Coronary artery (tissue), 2 donors: Measurements from ENCODE around the gene MON2.

Source experiments
- DNase-seq: peaks from one replicate; pipeline ENCODE4 v3.0.0-alpha.2; 2017; ENCODE audit warnings: low spot score
- H3K27ac ChIP-seq, 2 donors: fragments of 200-600 bp; sonication (generic); one replicate each; pipeline ENCODE4 v1.5.1; 2016 to 2019
- H3K4me3 ChIP-seq: fragments of 200-600 bp; sonication (generic); 2 replicates; pipeline ENCODE4 v1.5.1; 2016; ENCODE audit warnings: mild to moderate bottlenecking, moderate library complexity
- CTCF ChIP-seq: fragments of 200-600 bp; sonication (generic); IDR thresholded peaks from one replicate; pipeline ENCODE4 v1.5.1; 2019; ENCODE audit warnings: antibody characterized with exemption

Gene MON2

DNA sequence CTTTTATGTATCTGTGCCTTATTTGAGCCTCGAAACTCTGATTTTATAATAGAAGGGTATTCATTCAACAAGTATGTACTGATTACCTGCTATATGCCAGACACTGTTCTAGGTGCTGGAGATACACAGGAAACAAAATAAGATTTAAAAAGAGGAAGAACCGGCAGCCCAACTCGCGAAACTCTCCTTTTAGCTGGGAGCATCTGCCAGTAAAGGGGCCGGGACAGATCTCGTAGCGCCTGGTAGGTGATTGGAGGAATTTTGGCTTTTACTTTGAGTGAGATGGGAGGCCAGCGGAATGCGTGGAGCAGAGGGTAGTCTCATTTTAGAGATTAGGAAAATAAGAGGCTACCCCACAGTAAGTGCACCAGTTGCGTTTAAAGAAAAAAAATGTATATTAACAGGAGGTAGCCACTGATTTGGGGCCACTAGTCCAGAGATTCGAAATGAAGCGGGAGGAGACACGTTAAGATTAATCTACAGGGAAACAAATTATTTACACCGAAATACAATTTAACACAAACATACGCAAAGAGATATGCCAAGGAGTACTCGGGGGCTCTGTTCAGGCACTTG is 520 bp upstream of the MON2 start:
- peak overlapping the region; percentile 87 for H3K4me3 ChIP-seq
- TF ChIP-seq CTCF, result no peak
- DNase-seq, result no peak
- H3K27ac ChIP-seq, result peak overlapping the region; percentile 82 to 86

DNA sequence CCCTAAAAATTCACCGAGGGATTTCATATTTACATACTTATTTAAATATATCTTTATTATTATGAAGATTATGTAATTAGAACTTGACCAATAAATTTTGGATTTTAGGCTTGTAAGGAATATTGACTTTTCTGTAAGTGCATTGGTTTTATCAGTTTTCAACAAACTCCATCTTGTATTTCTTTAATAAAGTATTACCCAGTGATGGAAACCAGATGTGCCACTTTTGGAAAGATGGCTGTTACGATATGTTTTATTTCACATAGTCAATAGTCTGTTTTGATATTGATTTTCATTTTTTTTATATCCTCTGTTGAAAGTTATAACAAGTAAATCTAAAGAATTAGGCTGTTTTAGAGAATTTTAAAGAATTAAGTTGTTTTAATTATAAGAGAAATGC is 1.8 kb downstream of the MON2 start:
- peak overlapping the region; percentile 87 for H3K4me3 ChIP-seq
- no peak for DNase-seq
- H3K27ac ChIP-seq, result no peak overlapping the region
- TF ChIP-seq CTCF, result no peak

GRCh38 chr12:62468935-62469334 is 2.3 kb downstream of the MON2 start:
- no peak for DNase-seq
- Histone ChIP-seq H3K4me3 (peak overlapping the region; percentile 87), H3K27ac (no peak overlapping the region)
- TF ChIP-seq CTCF, result no peak

DNA sequence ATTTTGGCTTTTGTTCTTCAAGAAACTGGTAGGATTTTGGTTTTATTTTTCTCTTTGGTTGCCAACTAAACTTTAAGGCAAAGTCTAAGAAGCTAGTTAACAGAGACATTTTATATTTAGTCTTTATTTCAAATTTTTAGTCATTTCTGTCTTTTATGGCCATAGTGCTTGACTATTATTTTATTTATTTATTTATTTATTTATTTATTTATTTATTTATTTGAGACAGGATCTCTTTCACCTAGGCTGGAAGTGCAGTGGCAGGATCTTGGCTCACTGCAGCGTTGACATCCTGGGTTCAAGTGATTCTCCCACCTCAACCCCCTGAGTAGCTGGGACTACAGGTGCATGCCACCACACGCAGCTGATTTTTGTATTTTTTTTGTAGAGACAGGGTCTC is 3.1 kb downstream of the MON2 start:
- no peak for TF ChIP-seq CTCF
- H3K27ac ChIP-seq, result no peak overlapping the region
- H3K4me3 ChIP-seq, result peak overlapping the region; percentile 87
- DNase-seq, result no peak

GRCh38 chr12:62471734-62472133 is 5.1 kb downstream of the MON2 start:
- DNase-seq, result no peak
- H3K4me3 ChIP-seq, result no peak overlapping the region
- H3K27ac ChIP-seq, result no peak overlapping the region
- TF ChIP-seq CTCF, result no peak

GRCh38 chr12:62472472-62472871 is 5.8 kb downstream of the MON2 start:
- no peak overlapping the region for H3K27ac ChIP-seq
- H3K4me3 ChIP-seq, result no peak overlapping the region
- TF ChIP-seq CTCF, result no peak
- no peak for DNase-seq

DNA sequence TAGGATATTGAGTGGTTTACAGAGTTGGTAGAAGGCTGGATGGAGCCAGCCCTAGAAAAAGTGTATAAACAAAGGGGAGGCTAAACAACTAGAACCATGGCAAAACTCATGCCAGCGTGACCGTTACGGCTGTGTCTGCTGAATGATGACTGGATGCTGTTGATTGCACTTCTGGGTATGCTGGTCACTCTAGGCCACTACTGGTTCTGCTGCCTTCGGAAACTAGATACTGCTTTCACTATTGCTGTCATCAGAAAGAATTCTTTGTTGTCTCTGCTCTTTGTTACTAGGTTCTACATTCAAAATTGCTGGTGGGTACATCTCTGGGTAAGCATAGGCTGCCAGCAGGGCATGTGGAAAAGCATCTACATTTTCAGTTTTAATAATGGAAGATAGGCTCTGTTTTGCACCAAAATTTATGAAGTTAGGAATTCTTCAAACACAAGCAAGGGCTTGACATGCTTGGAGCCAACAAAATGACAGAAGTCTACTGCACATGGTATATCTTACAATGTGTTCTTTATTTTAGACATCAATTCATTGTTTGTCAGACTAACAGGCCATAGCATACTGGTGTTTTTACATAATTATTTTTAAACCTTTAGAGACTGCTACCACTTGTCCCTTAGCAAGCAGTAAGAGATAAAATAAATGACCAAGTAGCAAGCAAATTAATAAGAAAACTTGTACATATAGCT is 15.4 kb downstream of the MON2 start:
- no peak overlapping the region for H3K4me3 ChIP-seq
- no peak for TF ChIP-seq CTCF
- no peak overlapping the region for H3K27ac ChIP-seq
- no peak for DNase-seq
